HG03558 (cell line): ENCODE results near the gene SRP9.
"Not testable (repeated sequence)": the region's sequence is repeated elsewhere in the genome, so short reads cannot be mapped to it uniquely, and the experiment has no call there.

Experiments used
- ATAC-seq: cut with Tn5 transposase; IDR thresholded peaks from one replicate; pipeline ENCODE4 v1.9.1; 2021; ENCODE audit warnings: moderate number of reproducible peaks; ENCODE audit not compliant: unreplicated experiment; ENCODE audit errors: extremely low read depth

SRP9 gene

GRCh38 chr1:225772323-225772768 is 5.3 kb upstream of the SRP9 start:
- ATAC-seq = no peak

- no peak for ATAC-seq
Observed at GRCh38 chr1:225772848-225773247, 4.8 kb upstream of the SRP9 start.

GRCh38 chr1:225774281-225775147 is 3.1 kb upstream of the SRP9 start:
- no peak for ATAC-seq

GRCh38 chr1:225776294-225776693 is 1.3 kb upstream of the SRP9 start:
- no peak for ATAC-seq

GRCh38 chr1:225777058-225777582 is 506 bp upstream of the SRP9 start:
- ATAC-seq = peak; percentile 0

DNA sequence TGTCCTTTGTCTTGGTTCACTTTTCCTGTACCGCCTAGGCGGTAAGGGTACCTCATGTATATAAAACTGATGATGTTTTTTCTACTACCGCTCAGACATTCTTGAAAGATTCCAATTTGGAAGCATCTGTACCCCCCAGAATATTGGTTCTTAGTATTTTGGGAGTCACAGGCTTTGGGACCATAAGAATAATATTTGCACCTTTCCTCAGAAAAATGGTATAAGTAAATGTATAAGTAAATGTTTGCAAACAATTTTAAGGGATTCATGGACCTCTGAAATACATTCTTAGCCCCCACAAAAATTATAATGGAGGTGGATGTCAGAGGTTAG is 677 bp downstream of the SRP9 start:
- ATAC-seq = no peak

- ATAC-seq = not testable (repeated sequence)
Observed at GRCh38 chr1:225779165-225779564, 1.5 kb downstream of the SRP9 start.

DNA sequence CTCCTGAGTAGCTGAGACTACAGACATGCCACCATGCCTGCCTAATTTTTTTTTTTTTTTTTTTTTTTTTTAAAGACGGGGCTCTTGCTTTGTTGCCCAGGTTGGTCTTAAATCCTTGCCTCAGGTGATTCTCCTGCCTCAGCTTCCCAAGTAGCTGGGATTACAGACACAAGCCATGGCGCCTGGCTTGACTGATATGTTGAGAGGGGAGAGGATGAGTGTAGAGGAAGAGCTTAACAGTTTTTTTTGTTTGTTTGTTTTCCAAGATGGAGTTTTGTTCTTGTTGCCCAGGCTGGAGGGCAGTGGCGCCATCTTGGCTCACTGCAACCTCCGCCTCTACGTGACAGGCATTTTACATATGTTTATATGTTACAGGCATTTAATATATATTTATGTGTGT is 2.5 kb downstream of the SRP9 start:
- ATAC-seq = no peak

- ATAC-seq = no peak
Observed at GRCh38 chr1:225780630-225781029, 3.0 kb downstream of the SRP9 start.

DNA sequence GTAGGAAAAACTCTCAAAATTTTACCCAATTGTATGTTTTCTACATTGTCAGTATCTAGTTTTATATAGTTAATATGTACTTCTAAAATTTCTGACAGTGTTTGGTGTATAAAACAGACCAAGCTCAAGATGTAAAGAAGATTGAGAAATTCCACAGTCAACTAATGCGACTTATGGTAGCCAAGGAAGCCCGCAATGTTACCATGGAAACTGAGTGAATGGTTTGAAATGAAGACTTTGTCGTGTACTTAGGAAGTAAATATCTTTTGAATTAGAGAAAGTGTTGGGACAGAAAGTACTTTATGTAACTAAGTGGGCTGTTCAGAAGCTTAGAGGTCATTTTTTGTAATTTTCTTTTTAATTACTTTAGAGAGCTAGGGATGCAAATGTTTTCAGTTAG is 11.5 kb downstream of the SRP9 start:
- ATAC-seq = not testable (repeated sequence)

DNA sequence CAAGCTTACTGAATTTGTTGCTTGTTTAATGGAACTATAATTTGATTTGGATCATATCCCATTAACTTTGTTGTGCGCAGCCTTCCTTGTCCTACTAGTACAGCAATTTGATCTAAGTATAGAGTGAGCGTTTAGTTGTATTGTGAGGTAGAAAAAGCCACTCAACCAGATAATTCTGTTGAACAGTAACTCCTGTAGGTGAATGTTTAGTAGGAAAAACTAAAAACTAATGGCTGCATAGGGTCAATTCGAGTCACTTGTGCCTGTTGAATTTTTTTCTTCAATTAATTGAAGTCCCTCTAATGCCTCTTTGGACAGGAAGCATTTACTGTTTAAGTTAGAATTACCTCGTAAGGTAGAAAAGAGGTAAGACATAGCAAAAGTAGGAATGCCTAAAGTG is 17.3 kb downstream of the SRP9 start:
- no peak for ATAC-seq

DNA sequence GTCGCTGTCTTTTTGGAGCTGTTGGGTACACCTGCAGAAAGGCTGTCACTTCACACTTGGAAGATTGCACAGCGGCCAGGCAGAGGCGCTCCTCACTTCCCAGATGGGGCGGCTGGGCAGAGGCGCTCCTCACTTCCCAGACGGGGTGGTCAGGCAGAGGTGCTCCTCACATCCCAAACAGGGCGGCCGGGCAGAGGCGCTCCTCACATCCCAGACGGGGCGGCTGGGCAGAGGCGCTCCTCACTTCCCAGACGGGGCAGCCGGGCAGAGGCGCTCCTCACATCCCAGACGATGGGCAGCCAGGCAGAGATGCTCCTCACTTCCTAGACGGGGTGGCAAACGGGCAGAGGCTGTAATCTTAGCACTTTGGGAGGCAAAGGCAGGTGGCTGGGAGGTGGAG is 18.5 kb downstream of the SRP9 start:
- not testable (repeated sequence) for ATAC-seq

- not testable (repeated sequence) for ATAC-seq
Observed at GRCh38 chr1:225801146-225801545, 23.5 kb downstream of the SRP9 start.

- ATAC-seq = no peak
Observed at GRCh38 chr1:225806249-225806648, 28.6 kb downstream of the SRP9 start.

DNA sequence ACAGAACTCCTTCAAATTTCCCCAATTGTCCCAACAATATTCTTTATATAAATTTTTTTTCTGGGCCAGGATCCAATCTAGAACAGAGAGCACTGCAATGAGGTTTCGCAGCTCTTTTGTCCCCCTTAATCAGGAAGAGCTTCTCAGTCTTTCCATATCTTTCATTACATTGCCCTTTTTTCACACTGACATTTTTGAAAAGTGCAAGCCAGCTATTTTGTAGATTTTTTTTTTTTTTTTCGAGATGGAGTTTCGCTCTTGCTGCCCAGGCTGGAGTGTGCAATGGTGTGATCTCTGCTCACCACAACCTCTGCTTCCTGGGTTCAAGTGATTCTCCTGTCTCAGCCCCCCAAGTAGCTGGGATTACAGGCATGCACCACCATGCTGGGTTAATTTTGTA is 29.1 kb downstream of the SRP9 start:
- ATAC-seq = not testable (repeated sequence)

DNA sequence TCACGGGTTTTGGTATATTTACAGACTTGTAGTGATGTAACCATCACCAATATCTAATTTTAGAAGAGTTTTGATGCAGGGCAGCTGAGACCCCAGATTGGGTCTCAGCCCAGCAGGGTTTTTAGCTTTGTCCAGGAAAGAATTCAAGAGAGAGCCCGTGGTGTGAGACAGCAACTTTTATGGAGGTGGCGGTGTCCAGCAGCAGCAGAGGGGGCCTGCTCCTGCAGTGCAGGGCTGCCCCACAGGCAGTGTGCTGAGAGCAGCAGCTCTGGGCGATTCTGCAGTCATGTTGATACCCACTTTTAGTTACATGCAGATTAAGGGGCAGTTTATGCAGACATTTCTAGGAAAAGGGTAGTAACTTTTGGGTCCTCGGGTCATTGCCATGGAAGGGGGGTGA is 30.5 kb downstream of the SRP9 start:
- ATAC-seq = no peak

- peak; percentile 90 for ATAC-seq
Observed at GRCh38 chr1:225809842-225810578, 32.4 kb downstream of the SRP9 start, which contains the start of gene EPHX1. EPHX1 (plus strand) TSS chr1:225810124; CDS start chr1:225828730, 18,606 bp downstream.

GRCh38 chr1:225810579-225811538 is 33.2 kb downstream of the SRP9 start:
- not testable (repeated sequence) for ATAC-seq

GRCh38 chr1:225811622-225812487 is 34.2 kb downstream of the SRP9 start:
- no peak for ATAC-seq
